HUES48 (cell line): ENCODE measurements around the gene TENM4.

Source experiments
- H3K27ac ChIP-seq: one replicate; pipeline ENCODE4 v1.7.0; 2013; ENCODE audit warnings: low read depth, low read length, inconsistent platforms
- H3K27me3 ChIP-seq: 2 replicates; pipeline ENCODE4 v1.6.1; 2013; ENCODE audit warnings: mild to moderate bottlenecking, low read length; ENCODE audit not compliant: control insufficient read depth, insufficient read depth
- H3K36me3 ChIP-seq: 2 replicates; pipeline ENCODE4 v1.6.1; 2013; ENCODE audit warnings: low read length; ENCODE audit not compliant: control insufficient read depth, insufficient read depth
- H3K4me1 ChIP-seq: 2 replicates; pipeline ENCODE4 v1.6.1; 2013; ENCODE audit warnings: mild to moderate bottlenecking, low read length; ENCODE audit not compliant: control insufficient read depth, insufficient read depth
- H3K4me3 ChIP-seq: 2 replicates; pipeline ENCODE4 v1.5.1; 2013; ENCODE audit warnings: mild to moderate bottlenecking, low read depth, low read length
- H3K9ac ChIP-seq: 2 replicates; pipeline ENCODE4 v1.6.1; 2013; ENCODE audit warnings: mild to moderate bottlenecking, low read depth, low read length, moderate library complexity
- H3K9me3 ChIP-seq: 2 replicates; pipeline ENCODE4 v1.6.1; 2013; ENCODE audit warnings: low read length; ENCODE audit not compliant: control insufficient read depth, insufficient read depth

Gene TENM4

DNA sequence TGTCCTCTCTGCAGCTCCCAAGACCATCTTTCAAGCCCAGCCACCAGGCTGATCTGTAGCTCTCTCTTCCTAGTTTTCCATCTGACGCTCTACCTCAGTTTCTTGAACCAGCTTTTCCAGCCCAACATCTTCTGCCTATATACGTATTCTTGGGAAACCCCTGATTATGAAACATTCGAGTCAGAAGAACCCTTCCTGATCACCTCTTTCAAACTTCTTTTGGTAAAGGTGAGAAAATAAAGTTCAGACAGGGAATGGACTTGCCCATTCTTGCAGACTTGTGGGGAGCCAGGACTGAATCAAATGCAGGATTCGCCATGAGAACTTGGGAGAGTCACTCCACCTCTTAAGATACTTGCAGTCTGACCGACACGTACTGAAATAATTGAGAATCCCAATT lies 696.6 kb downstream of the TENM4 start:
- Histone ChIP-seq H3K9me3 (no peaks in the 10 kb centered on the region), H3K27me3 (no peaks in the 10 kb centered on the region), H3K27ac (no peak overlapping the region), H3K4me1 (no peaks in the 10 kb centered on the region), H3K9ac (no peak overlapping the region), H3K36me3 (no peaks in the 10 kb centered on the region), H3K4me3 (no peak overlapping the region)

DNA sequence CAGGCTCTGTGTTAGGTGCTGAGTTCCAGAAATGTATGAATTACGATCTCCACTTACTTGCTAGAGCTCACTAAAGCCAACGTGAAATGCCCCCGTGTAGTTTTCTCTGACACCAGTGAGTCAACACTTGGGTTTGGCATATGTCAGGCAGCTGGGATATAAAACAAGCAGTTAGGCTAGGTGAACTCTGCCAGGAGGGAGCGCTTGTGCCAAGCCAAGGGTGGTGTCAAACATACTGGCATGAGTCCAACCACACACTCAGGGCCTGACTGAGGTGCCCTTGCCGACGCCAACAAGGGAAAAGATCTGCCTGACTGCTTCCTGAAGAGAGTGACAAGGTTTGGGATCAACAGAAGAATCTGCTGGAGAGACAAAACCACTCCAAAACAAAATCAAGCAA lies 698.4 kb downstream of the TENM4 start:
- H3K9ac ChIP-seq: no peak overlapping the region
- no peak overlapping the region for H3K27ac ChIP-seq

DNA sequence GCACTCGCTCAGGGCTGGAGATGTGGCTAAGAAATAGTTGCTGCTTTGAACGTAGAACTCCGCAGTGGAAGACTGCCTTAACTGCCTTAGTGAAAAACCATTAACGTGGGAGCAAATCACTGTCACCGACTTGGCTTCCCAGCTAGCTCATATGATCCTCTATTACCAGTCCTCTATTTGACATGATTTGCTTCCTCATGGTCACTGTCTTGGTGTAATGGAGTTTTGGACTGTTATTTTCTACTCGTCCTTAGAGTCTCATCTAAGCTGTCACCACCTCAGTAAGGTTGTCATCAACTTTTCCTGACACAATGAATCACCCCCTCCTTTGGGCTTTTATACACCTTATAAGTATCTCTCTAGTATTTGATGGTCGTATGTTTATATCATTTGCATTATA lies 699.1 kb downstream of the TENM4 start:
- Histone ChIP-seq H3K4me3 (no peak overlapping the region), H3K27ac (no peak overlapping the region), H3K9me3 (no peaks in the 10 kb centered on the region), H3K36me3 (no peaks in the 10 kb centered on the region), H3K4me1 (no peaks in the 10 kb centered on the region), H3K9ac (no peak overlapping the region), H3K27me3 (no peaks in the 10 kb centered on the region)

More for the DNA sequence above, 698.4 kb downstream of the TENM4 start:
- Histone ChIP-seq H3K36me3 (no peaks in the 10 kb centered on the region), H3K4me1 (no peaks in the 10 kb centered on the region), H3K4me3 (no peak overlapping the region), H3K27me3 (no peaks in the 10 kb centered on the region), H3K9me3 (no peaks in the 10 kb centered on the region)

DNA sequence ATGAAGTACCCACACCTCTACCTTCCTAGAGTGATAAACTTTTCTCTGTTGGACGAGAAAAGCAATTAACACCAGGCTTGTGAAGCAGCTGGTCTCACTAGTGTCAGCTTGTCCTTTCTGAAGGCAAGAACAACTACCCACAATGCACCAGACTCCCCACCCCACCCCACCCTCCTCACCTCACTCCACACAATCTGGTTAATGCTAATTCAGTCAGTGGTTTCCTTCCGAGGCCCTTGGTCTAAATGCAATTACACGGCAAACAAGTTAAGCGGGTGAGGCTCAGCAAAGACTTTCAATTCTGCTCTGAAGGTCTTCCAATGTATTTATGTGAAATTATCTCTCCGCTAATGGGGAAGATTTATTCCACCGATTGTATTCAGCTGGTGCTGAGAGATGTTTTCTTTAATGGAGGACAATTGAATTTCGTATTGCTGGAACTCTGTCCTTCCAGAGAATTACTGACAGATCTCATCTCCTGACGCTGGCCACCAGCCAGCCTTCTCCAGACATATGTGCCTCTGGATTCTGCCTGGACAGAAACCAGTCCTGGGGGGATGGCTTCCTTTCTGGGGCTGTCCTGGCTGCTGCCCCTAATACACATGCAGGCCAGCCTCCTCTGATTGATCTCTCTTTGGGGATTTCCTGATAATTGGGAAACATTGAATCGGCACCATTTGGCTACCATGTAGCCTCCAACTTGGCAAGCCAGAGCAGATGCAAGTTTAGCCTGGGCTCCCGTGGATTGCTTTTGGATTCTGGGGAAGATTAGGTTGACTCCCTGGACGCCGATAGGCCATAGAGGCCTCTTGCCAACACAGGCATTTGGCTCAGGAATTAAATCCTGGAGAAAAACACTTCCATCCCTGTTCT lies 700.4 kb downstream of the TENM4 start:
- Histone ChIP-seq H3K27me3 (no peaks in the 10 kb centered on the region), H3K9ac (no peak overlapping the region), H3K9me3 (no peaks in the 10 kb centered on the region), H3K27ac (no peak overlapping the region), H3K36me3 (no peaks in the 10 kb centered on the region), H3K4me3 (no peak overlapping the region), H3K4me1 (no peaks in the 10 kb centered on the region)

DNA sequence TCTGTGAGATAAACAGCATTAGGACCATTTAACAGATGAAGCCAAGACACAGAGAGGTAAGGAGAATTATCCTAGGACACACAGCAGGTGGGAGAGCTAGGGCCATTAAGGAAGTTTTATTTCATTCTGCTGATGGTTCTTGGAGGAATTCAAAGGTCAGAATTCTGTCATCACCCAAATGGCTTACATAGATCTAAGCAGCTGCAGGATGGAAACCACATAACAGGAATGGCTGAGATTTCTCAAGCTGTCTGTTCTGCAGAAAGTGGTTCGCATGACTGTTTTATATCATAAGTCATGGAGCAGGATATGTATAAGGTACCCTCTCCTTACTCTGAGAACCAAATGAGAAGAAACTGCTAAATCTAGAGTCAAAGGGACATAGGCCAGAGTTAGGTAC lies 702.9 kb downstream of the TENM4 start:
- H3K27me3 ChIP-seq: no peaks in the 10 kb centered on the region
- H3K4me1 ChIP-seq: no peaks in the 10 kb centered on the region
- H3K4me3 ChIP-seq: no peak overlapping the region
- H3K9ac ChIP-seq: no peak overlapping the region
- H3K9me3 ChIP-seq: no peaks in the 10 kb centered on the region
- H3K36me3 ChIP-seq: no peaks in the 10 kb centered on the region
- H3K27ac ChIP-seq: no peak overlapping the region

DNA sequence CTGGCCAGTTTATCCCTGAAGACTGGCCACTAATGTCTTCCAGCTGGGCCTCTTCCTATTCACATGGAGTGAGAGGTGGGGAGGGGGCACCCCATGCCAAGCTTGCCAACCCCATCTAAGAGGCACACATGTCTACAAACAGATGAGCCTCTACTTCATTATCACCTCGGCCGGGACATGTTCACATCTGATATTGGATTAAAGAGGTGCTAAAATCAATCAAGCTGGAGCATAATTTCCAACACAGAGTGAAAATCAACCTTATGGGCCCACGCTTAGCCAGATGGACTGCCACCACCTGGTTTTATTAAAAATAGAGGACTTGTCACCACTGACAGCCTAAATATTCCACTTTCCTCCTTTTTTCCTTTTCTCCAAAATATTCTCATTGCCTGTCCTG lies 703.5 kb downstream of the TENM4 start:
- Histone ChIP-seq H3K9me3 (no peaks in the 10 kb centered on the region), H3K36me3 (no peaks in the 10 kb centered on the region), H3K4me1 (no peaks in the 10 kb centered on the region), H3K9ac (no peak overlapping the region), H3K27me3 (no peaks in the 10 kb centered on the region), H3K4me3 (no peak overlapping the region), H3K27ac (no peak overlapping the region)

DNA sequence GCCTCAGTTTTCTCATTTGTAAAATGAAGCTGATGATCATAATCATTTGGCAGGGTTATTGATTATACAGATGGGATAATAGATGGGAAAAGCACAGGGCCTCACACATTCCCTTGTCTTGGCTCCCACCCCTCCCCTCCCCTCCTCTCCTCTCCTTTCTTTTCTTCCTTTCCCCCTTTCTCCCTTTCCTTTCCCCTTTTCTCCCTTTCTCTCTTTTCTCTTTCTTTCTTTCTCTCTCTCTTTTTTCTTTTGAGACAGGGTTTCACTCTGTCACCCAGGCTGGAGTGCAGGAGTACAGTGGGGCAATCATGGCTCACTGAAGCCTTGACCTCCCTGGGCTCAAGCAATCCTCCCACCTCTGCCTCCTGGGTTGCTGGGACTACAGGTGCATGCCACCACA lies 705.1 kb downstream of the TENM4 start:
- Histone ChIP-seq H3K4me3 (no peak overlapping the region), H3K27ac (no peak overlapping the region), H3K36me3 (no peaks in the 10 kb centered on the region), H3K9ac (no peak overlapping the region), H3K9me3 (no peaks in the 10 kb centered on the region), H3K27me3 (no peaks in the 10 kb centered on the region), H3K4me1 (no peaks in the 10 kb centered on the region)

DNA sequence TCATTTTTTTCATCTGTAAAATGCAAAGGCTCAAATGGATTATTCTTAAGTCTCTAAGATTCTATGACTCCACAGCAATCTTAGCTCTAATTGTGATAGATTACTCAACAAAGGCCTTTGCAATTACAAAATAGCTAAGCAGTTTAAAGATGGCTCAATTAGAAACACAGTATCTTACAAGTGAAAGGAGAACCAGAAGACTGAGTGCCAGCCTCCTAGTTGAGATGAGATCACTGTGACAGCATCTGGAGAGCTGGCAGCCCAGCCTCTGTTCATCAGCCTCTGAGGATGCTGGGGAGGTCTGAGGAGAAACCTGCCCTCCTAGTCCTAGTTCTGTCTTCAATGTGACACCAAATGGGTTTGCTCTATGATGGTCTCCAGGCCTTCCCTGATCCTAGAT lies 707.8 kb downstream of the TENM4 start:
- no peak overlapping the region for H3K4me3 ChIP-seq
- H3K27ac ChIP-seq: no peak overlapping the region
- no peaks in the 10 kb centered on the region for H3K36me3 ChIP-seq
- H3K9ac ChIP-seq: no peak overlapping the region
- H3K27me3 ChIP-seq: no peaks in the 10 kb centered on the region
- no peaks in the 10 kb centered on the region for H3K9me3 ChIP-seq
- H3K4me1 ChIP-seq: no peaks in the 10 kb centered on the region

DNA sequence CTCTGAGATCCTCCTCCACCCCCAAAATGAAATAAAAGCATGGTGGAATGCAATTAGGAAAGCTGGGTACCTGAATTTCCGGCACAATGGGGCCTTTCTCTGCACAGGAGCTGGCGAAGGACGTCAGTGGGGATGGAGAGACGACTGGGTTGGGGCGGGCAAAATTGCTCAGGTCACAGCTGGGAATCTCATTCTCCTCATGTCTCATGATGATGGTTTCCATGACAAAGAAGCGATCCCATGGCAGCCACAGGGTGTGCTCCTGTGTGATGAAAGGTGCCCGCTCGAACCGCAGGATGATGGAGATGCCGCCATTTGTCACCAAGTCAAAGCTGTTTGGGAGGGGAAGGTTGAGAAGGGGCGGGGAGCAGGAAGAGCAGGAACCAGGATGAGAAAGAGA lies 708.6 kb downstream of the TENM4 start:
- H3K27me3 ChIP-seq: no peaks in the 10 kb centered on the region
- no peaks in the 10 kb centered on the region for H3K9me3 ChIP-seq
- H3K4me3 ChIP-seq: no peak overlapping the region

DNA sequence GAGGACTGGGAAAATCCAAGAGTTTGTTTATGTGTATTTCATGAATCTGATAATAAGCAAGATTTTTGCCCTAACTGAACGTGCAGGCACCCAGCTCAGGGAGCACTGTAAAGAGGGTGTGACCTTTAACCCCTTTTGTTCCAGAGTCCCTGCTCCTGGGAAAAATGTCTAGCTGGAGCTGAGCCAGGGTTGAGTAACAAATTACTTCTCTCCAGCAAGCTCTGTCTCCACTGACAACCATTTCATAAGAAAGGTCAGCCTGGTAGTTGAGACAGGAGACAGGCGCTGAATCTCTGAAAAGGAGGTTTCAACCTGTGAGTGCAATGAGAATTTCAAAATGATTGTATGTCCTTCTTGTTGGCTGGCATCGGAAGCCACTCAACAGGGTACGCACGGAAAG lies 709.8 kb downstream of the TENM4 start:
- no peaks in the 10 kb centered on the region for H3K36me3 ChIP-seq
- H3K9me3 ChIP-seq: no peaks in the 10 kb centered on the region
- H3K27ac ChIP-seq: no peak overlapping the region
- H3K4me3 ChIP-seq: no peak overlapping the region
- no peaks in the 10 kb centered on the region for H3K27me3 ChIP-seq
- no peaks in the 10 kb centered on the region for H3K4me1 ChIP-seq
- H3K9ac ChIP-seq: no peak overlapping the region

More for the DNA sequence above, 708.6 kb downstream of the TENM4 start:
- H3K4me1 ChIP-seq: no peaks in the 10 kb centered on the region
- H3K9ac ChIP-seq: no peak overlapping the region
- H3K36me3 ChIP-seq: no peaks in the 10 kb centered on the region
- H3K27ac ChIP-seq: no peak overlapping the region

DNA sequence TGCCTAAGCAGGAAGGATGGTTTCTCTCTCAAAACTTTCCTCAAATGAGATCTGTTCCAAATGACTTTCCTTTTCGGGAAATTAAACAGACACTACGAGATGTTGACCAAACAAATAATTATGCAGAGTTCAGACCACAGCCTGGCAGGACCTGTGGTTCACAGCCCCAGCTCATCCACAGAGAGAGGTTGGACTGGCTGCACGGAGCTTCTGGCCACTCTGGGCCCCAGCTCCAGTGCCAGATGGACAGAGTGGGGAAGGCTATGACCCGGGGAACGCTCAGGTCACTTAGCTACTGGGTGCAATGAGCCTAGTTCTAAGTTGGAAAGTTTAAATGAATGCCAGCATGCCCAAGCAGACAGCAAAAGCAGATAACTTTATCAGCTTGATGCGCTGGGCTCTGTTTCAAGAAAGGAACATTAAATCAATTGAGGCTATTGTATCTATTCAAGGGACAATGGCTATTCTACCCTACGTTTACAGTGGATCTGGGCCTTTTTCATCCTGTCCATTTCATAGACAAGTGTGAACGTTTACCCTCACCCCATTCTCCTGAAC lies 710.5 kb downstream of the TENM4 start:
- H3K27ac ChIP-seq: no peak overlapping the region
- no peaks in the 10 kb centered on the region for H3K9me3 ChIP-seq
- H3K9ac ChIP-seq: no peak overlapping the region
- H3K36me3 ChIP-seq: no peaks in the 10 kb centered on the region
- H3K4me1 ChIP-seq: no peaks in the 10 kb centered on the region
- H3K4me3 ChIP-seq: no peak overlapping the region
- no peaks in the 10 kb centered on the region for H3K27me3 ChIP-seq
